HFF-Myc (cell line): Measurements from ENCODE around the gene ARHGAP15.

Source experiments
- DNase-seq: peaks from one replicate; pipeline ENCODE4 v3.0.0-alpha.2; 2011; ENCODE audit warnings: low read depth; ENCODE audit errors: extremely low read depth
- H3K4me3 ChIP-seq: replicated peaks from 2 replicates; pipeline ENCODE4 v1.5.1; 2011; ENCODE audit warnings: low read depth, mild to moderate bottlenecking, control low read depth, low read length
- CTCF ChIP-seq: IDR thresholded peaks from 2 replicates; pipeline ENCODE4 v1.5.1; 2012; ENCODE audit warnings: mild to moderate bottlenecking, low read depth, low read length, control low read depth; ENCODE audit errors: missing control alignments

ARHGAP15 gene

GRCh38 chr2:143550500-143550899, 421.3 kb downstream of the ARHGAP15 start:
- TF ChIP-seq CTCF: no peak
- no peak overlapping the region for H3K4me3 ChIP-seq
- no peak for DNase-seq

- no peak for TF ChIP-seq CTCF
- no peak for DNase-seq
- no peak overlapping the region for H3K4me3 ChIP-seq
Observed at GRCh38 chr2:143551971-143552650, 422.9 kb downstream of the ARHGAP15 start.

- TF ChIP-seq CTCF: no peak
- DNase-seq: no peak
- H3K4me3 ChIP-seq: no peak overlapping the region
Observed at GRCh38 chr2:143553261-143553660, 424.0 kb downstream of the ARHGAP15 start.

- no peak for TF ChIP-seq CTCF
- no peak for DNase-seq
- no peak overlapping the region for H3K4me3 ChIP-seq
Observed at GRCh38 chr2:143558665-143559064, 429.4 kb downstream of the ARHGAP15 start.

- no peak for DNase-seq
- no peak for TF ChIP-seq CTCF
Observed at GRCh38 chr2:143559147-143559546, 429.9 kb downstream of the ARHGAP15 start.

GRCh38 chr2:143560724-143561123, 431.5 kb downstream of the ARHGAP15 start:
- DNase-seq: no peak
- no peak for TF ChIP-seq CTCF

More at GRCh38 chr2:143559147-143559546, 429.9 kb downstream of the ARHGAP15 start:
- H3K4me3 ChIP-seq: no peak overlapping the region

GRCh38 chr2:143564419-143564818, 435.2 kb downstream of the ARHGAP15 start:
- no peak for TF ChIP-seq CTCF
- no peak for DNase-seq
- H3K4me3 ChIP-seq: no peak overlapping the region

More at GRCh38 chr2:143560724-143561123, 431.5 kb downstream of the ARHGAP15 start:
- H3K4me3 ChIP-seq: no peak overlapping the region
